PFSK-1 (cell line): ENCODE measurements around the gene DOCK10.

ENCODE experiments used
- FOXP2 ChIP-seq: optimal IDR thresholded peaks from 2 replicates; pipeline ENCODE3; 2011; ENCODE audit warnings: borderline replicate concordance, control low read depth, inconsistent platforms; ENCODE audit not compliant: insufficient read depth; ENCODE audit errors: extremely low read length, extremely low read depth
- POLR2AphosphoS5 ChIP-seq: IDR thresholded peaks from 2 replicates; pipeline ENCODE4 v1.6.1; 2012; ENCODE audit warnings: low read depth, mild to moderate bottlenecking, control low read depth, low read length, moderate library complexity
- SIN3A ChIP-seq: IDR thresholded peaks from 2 replicates; pipeline ENCODE4 v1.6.1; 2012; ENCODE audit warnings: mild to moderate bottlenecking, low read length, moderate library complexity, borderline replicate concordance; ENCODE audit not compliant: insufficient read depth
- TAF1 ChIP-seq: IDR thresholded peaks from 2 replicates; pipeline ENCODE4 v1.6.1; 2012; ENCODE audit warnings: low read length, control low read depth, borderline replicate concordance; ENCODE audit not compliant: insufficient read depth
- TF ChIP-seq, protein P1 (sequence below), 2 experiments: IDR thresholded peaks; 2 replicates each; pipeline versions ENCODE4 v1.6.1 to v1.8.0; 2011 to 2012; ENCODE audit warnings: low read depth in 2 of 2, low read length in 2 of 2, control low read depth in 1 of 2, inconsistent platforms in 1 of 2, mild to moderate bottlenecking in 1 of 2, moderate library complexity in 1 of 2; ENCODE audit not compliant: insufficient read depth in 1 of 2

The DOCK10 gene

DNA sequence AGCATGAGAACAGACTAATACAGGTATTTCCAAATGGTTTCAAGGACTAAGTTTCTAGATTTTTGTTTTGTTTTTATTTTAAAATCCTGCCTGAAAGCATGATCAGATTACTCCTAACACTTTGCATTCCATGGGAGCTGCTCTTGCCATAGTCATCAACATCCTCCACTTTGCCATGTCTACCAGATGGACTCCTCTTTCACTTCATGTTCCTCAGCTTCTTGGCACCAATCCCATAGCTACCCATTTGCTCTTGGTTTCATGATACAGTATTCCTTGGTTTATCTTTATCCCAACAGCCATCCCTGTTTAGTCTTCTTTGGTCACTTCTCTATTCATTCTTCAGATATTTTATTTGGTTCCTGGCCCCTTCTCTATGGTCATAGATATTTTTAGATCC is 171.9 kb downstream of the DOCK10 start:
- TF ChIP-seq TAF1, result no peak

DNA sequence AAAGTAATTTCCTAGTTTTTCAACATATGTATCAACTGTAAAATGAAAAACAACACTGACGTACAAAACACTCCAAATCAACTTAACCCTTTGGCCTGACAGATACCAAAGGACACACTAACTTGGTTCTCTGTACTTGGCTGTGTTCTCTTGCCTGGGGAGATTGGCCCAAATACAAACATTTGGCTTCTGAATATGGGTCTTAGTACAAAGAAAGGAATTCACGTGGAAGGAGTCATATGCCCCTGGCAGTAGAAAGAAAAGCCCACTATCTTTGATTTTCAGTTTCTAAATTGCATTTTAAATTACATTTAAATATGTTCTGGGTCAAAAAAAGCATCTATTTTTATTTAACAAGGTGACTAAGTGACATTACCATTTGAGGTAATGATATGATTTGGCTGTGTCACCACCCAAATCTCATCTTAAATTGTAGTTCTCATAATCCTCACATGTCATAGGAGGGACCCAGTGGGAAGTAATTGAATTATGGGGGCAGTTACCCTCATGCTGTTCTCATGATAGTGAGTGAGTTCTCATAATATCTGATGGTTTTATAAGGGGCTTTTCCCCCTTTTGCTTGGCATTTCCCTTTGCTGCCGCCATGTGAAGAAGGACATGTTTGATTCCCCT is 172.6 kb downstream of the DOCK10 start:
- TF ChIP-seq POLR2AphosphoS5 (no peak), SIN3A (no peak), FOXP2 (no peak), TAF1 (no peak)
- TF ChIP-seq, protein P1, sequence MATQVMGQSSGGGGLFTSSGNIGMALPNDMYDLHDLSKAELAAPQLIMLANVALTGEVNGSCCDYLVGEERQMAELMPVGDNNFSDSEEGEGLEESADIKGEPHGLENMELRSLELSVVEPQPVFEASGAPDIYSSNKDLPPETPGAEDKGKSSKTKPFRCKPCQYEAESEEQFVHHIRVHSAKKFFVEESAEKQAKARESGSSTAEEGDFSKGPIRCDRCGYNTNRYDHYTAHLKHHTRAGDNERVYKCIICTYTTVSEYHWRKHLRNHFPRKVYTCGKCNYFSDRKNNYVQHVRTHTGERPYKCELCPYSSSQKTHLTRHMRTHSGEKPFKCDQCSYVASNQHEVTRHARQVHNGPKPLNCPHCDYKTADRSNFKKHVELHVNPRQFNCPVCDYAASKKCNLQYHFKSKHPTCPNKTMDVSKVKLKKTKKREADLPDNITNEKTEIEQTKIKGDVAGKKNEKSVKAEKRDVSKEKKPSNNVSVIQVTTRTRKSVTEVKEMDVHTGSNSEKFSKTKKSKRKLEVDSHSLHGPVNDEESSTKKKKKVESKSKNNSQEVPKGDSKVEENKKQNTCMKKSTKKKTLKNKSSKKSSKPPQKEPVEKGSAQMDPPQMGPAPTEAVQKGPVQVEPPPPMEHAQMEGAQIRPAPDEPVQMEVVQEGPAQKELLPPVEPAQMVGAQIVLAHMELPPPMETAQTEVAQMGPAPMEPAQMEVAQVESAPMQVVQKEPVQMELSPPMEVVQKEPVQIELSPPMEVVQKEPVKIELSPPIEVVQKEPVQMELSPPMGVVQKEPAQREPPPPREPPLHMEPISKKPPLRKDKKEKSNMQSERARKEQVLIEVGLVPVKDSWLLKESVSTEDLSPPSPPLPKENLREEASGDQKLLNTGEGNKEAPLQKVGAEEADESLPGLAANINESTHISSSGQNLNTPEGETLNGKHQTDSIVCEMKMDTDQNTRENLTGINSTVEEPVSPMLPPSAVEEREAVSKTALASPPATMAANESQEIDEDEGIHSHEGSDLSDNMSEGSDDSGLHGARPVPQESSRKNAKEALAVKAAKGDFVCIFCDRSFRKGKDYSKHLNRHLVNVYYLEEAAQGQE (IDR thresholded peaks at IDR 0.05; ENCODE audit: insufficient read depth in 1 of 2, low read depth in 2 of 2, low read length in 2 of 2), result no peak

DNA sequence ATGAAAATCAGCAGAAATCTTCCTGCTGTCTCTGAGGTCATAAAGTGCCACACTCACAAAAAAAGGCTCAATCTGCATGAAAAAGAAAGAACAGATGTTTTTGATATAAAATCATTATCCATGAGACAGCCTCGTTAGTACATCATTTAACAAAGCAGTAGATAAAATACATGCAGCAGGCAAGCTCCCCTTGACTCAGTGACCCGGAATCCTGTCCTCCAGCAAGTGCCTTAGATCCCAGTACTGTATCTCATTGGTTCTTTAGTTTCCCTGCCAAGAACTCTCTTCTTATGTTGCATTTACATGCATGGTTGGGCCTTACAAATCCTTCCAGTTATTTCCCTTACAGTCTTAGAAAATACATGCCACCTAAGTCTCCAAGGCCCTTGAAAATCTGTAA is 177.3 kb downstream of the DOCK10 start:
- TF ChIP-seq, protein P1 (IDR thresholded peaks at IDR 0.05; ENCODE audit: insufficient read depth in 1 of 2, low read depth in 2 of 2, low read length in 2 of 2), result no peak
- TF ChIP-seq SIN3A (no peak), TAF1 (no peak), FOXP2 (no peak), POLR2AphosphoS5 (no peak)

DNA sequence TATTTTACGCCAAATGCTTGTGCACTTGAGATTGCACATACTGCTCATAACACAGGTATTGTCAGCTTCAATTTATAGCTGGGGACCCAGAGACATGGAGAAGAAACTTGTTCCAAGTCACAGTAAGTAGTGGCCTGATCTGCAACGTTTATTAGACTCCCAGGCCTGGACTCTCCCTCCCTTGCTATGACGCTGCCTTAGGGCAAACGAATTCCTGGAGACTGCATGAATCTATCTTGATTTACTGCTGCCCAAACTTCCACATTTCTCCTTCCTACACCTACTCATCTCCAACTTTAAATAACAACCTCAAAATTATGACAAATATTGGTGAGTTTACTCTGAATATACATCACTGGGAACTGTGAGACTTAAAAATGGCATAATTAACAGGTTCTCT is 181.0 kb downstream of the DOCK10 start:
- TF ChIP-seq FOXP2 (no peak), TAF1 (no peak), SIN3A (no peak), POLR2AphosphoS5 (no peak)
- TF ChIP-seq, protein P1 (IDR thresholded peaks at IDR 0.05; ENCODE audit: insufficient read depth in 1 of 2, low read depth in 2 of 2, low read length in 2 of 2), result no peak

DNA sequence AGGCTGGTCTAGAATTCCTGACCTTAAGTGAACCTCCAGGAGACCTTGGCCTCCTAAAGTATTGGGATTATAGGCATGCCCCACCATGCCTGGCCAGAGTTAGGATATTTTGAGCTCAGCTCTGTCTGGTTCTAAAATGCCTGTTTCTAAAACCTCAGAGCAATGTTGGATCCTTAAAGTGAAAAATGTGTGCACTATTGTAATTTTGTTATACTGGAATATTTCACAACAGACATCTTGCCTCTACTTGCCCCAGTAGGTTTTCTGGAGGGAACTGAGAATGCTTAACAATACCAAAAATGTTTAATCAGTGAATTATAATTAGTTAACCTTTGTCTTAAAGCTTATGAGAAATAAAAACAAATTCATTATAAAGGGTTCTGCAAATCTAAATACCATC is 181.5 kb downstream of the DOCK10 start:
- TF ChIP-seq, protein P1 (IDR thresholded peaks at IDR 0.05; ENCODE audit: insufficient read depth in 1 of 2, low read depth in 2 of 2, low read length in 2 of 2), result no peak
- TF ChIP-seq SIN3A, result no peak
- no peak for TF ChIP-seq POLR2AphosphoS5
- no peak for TF ChIP-seq TAF1
- TF ChIP-seq FOXP2, result no peak

DNA sequence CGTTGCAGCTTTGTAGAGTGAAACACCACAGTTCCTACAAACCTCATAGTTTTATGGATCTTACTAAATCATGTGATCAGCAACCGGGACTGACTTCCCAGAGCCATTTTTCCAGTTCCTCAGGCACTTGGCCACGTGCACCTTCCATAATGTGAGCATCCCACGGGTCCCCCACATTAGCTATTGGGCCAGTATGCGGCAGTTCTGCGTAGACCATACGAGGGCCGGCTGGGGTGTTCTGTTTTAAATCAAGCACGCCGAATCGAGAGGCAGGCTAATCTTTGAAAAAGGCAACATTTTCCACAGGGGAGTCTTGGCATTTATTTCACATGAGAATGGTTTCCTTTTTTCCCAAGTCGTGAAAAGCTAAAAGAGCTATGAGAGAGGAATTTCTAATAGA is 190.5 kb downstream of the DOCK10 start:
- no peak for TF ChIP-seq SIN3A
- TF ChIP-seq POLR2AphosphoS5, result no peak
- no peak for TF ChIP-seq FOXP2
- TF ChIP-seq, protein P1 (IDR thresholded peaks at IDR 0.05; ENCODE audit: insufficient read depth in 1 of 2, low read depth in 2 of 2, low read length in 2 of 2), result no peak
- no peak for TF ChIP-seq TAF1
